Hepatocyte (in vitro differentiated cells): ENCODE measurements around the gene CCDC61. TPM values are rescaled to one million over a fixed set of nuclear protein-coding genes. Genes with fewer than 3 reads are reported as not detected.

Experiments used
- DNase-seq: peaks from one replicate; pipeline ENCODE4 v3.0.0-alpha.2; 2016; ENCODE audit warnings: low spot score
- H2AFZ ChIP-seq: fragments of 200-600 bp; sonication (generic); 2 replicates; pipeline ENCODE4 v1.6.0; 2016; ENCODE audit warnings: antibody characterized with exemption, mild to moderate bottlenecking
- H3K27ac ChIP-seq: fragments of 200-600 bp; sonication (generic); 2 replicates; pipeline ENCODE4 v1.5.1; 2016; ENCODE audit warnings: mild to moderate bottlenecking
- H3K27me3 ChIP-seq: fragments of 200-600 bp; sonication (generic); 2 replicates; pipeline ENCODE4 v1.6.1; 2016
- H3K36me3 ChIP-seq: fragments of 200-600 bp; sonication (generic); replicated peaks from 2 replicates; pipeline ENCODE4 v1.5.1; 2016; ENCODE audit warnings: low read depth; ENCODE audit not compliant: insufficient read depth
- H3K4me1 ChIP-seq: fragments of 200-600 bp; sonication (generic); 2 replicates; pipeline ENCODE4 v1.5.1; 2016; ENCODE audit warnings: mild to moderate bottlenecking, moderate library complexity; ENCODE audit not compliant: insufficient read depth
- H3K4me2 ChIP-seq: fragments of 200-600 bp; sonication (generic); 2 replicates; pipeline ENCODE4 v1.6.0; 2016
- H3K4me3 ChIP-seq: fragments of 200-600 bp; sonication (generic); 2 replicates; pipeline ENCODE4 v1.5.1; 2016; ENCODE audit warnings: mild to moderate bottlenecking
- H3K79me2 ChIP-seq: fragments of 200-600 bp; sonication (generic); 2 replicates; pipeline ENCODE4 v1.6.0; 2017; ENCODE audit warnings: mild to moderate bottlenecking
- H3K9me2 ChIP-seq: fragments of 200-600 bp; sonication (generic); replicated peaks from 2 replicates; pipeline ENCODE4 v1.6.0; 2017; ENCODE audit warnings: mild to moderate bottlenecking; ENCODE audit not compliant: insufficient read depth
- H3K9me3 ChIP-seq: fragments of 200-600 bp; sonication (generic); 2 replicates; pipeline ENCODE4 v1.5.1; 2016; ENCODE audit warnings: low read depth, mild to moderate bottlenecking
- H4K20me1 ChIP-seq: fragments of 200-600 bp; sonication (generic); 2 replicates; pipeline ENCODE4 v1.6.0; 2016; ENCODE audit warnings: mild to moderate bottlenecking; ENCODE audit not compliant: insufficient read depth, poor library complexity, severe bottlenecking
- EZH2 ChIP-seq: fragments of 200-600 bp; sonication (generic); IDR thresholded peaks from 2 replicates; pipeline ENCODE4 v1.6.1; 2016; ENCODE audit warnings: antibody characterized with exemption, mild to moderate bottlenecking, borderline replicate concordance
- EZH2phosphoT487 ChIP-seq: fragments of 200-600 bp; sonication (generic); IDR thresholded peaks from one replicate; pipeline ENCODE4 v1.6.1; 2018; ENCODE audit warnings: antibody characterized with exemption, mild to moderate bottlenecking, low read depth, moderate library complexity; ENCODE audit not compliant: unreplicated experiment, severe bottlenecking
- WGBS: methylation state at CpG from one replicate; pipeline ENCODE4 v1.1.6; 2016; ENCODE audit warnings: low lambda C conversion rate; ENCODE audit errors: missing lambda C conversion rate; 5-methylcytosine and 5-hydroxymethylcytosine counted together
- polyA plus RNA-seq: library from polyadenylated mRNA; unstranded; fragments of >200 nt; fragmentation: Nextera tagmentation; extraction: Ambion mirVana; gene quantifications from 2 replicates; pipeline ENCODE4 v1.2.1, GENCODE V29; 2016
- total RNA-seq: library from RNA; depleted of rRNA; stranded (reverse); fragments of >200 nt; gene quantifications from 2 replicates; pipeline ENCODE4 v1.2.3, GENCODE V29; 2014
- TF ChIP-seq, protein P1 (sequence below): fragments of 200-600 bp; sonication (generic); IDR thresholded peaks from 2 replicates; pipeline ENCODE4 v1.5.1; 2016; ENCODE audit warnings: antibody characterized with exemption, mild to moderate bottlenecking; ENCODE audit not compliant: poor library complexity

The CCDC61 gene
- total and polyA plus RNA-seq, 2 experiments from 2014 or later = 3.6 to 7.3 TPM

DNA sequence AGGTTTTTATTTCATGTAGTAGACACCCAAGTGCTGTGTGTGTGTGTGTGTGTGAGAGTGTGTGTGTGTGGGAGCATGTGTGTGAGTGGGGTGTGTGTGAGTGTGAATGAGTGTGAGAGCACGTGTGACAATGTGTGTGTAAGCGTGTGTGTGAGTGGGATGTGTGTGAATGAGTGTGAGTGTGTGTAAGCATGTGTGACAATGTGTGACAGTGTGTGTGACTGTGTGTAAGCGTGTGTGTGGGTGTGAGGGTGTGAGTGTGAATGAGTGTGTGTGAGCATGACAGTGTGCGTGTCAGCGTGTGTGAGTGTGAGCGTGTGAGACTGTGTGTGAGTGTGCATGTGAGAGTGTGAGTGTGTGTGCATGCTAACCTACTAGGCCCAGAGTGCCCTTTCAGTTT, 36.9 kb upstream of the CCDC61 start:
- H3K9me2 ChIP-seq = no peaks in the 10 kb centered on the region
- no peak overlapping the region for H3K4me3 ChIP-seq
- H2AFZ ChIP-seq = no peak overlapping the region
- H3K4me1 ChIP-seq = no peaks in the 10 kb centered on the region
- TF ChIP-seq, protein P1, sequence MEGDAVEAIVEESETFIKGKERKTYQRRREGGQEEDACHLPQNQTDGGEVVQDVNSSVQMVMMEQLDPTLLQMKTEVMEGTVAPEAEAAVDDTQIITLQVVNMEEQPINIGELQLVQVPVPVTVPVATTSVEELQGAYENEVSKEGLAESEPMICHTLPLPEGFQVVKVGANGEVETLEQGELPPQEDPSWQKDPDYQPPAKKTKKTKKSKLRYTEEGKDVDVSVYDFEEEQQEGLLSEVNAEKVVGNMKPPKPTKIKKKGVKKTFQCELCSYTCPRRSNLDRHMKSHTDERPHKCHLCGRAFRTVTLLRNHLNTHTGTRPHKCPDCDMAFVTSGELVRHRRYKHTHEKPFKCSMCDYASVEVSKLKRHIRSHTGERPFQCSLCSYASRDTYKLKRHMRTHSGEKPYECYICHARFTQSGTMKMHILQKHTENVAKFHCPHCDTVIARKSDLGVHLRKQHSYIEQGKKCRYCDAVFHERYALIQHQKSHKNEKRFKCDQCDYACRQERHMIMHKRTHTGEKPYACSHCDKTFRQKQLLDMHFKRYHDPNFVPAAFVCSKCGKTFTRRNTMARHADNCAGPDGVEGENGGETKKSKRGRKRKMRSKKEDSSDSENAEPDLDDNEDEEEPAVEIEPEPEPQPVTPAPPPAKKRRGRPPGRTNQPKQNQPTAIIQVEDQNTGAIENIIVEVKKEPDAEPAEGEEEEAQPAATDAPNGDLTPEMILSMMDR = no peak
- TF ChIP-seq EZH2 = no peak
- no peak for TF ChIP-seq EZH2phosphoT487
- H3K27ac ChIP-seq = no peak overlapping the region
- no peak for DNase-seq
- no peaks in the 10 kb centered on the region for H3K36me3 ChIP-seq
- peaks cover 30% of the 10 kb centered on the region for H3K27me3 ChIP-seq
- H3K79me2 ChIP-seq = no peaks in the 10 kb centered on the region
- H3K9me3 ChIP-seq = no peaks in the 10 kb centered on the region
- WGBS = 93% methylated on average over 6 of the region's 6 CpGs
- no peaks in the 10 kb centered on the region for H4K20me1 ChIP-seq
- H3K4me2 ChIP-seq = no peak overlapping the region

DNA sequence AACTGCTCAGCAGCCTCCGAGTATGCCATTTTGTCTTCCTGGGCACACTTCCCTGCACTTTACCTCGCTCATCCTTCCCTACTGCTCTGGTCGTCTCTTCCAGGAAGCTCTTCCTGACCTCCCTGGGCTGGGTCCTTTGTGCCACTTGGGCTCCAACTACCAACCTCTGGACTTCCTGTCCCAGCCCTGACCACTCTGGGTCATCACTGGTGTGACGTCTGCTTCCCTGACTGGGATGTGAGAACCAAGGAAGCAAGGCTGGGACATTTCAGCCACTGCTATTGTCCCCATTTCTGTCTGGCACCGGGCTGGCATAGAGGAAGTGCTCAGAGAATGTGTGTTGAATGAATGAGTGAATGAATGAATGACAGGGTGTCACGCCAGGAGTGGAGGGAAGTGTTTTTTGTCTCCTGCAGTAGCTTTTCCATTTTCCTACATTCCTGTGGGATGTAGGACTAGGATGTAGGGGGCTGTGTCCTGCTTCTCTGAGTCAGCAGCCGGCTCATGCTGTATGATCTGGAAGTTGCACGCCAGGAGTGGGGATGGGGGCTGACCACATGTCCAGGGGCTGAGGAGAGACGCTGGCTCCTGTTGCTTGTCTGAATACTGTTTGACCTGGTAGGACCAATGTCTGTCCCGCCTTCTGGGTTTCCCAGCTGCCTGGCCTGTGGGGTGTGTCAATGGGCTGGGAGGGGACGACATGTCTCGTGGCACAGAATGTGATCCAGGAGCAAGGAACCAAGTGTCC, 36.3 kb upstream of the CCDC61 start:
- Histone ChIP-seq H3K9me3 (no peaks in the 10 kb centered on the region), H3K9me2 (no peaks in the 10 kb centered on the region), H3K4me3 (no peak overlapping the region), H4K20me1 (no peaks in the 10 kb centered on the region), H2AFZ (no peak overlapping the region), H3K27ac (no peak overlapping the region), H3K27me3 (peaks cover 30% of the 10 kb centered on the region), H3K36me3 (no peaks in the 10 kb centered on the region), H3K4me2 (no peak overlapping the region), H3K4me1 (no peaks in the 10 kb centered on the region), H3K79me2 (no peaks in the 10 kb centered on the region)
- no peak for DNase-seq
- TF ChIP-seq EZH2phosphoT487 (no peak), EZH2 (no peak)
- TF ChIP-seq, protein P1 = no peak
- WGBS = 84% methylated on average over 12 of the region's 12 CpGs

DNA sequence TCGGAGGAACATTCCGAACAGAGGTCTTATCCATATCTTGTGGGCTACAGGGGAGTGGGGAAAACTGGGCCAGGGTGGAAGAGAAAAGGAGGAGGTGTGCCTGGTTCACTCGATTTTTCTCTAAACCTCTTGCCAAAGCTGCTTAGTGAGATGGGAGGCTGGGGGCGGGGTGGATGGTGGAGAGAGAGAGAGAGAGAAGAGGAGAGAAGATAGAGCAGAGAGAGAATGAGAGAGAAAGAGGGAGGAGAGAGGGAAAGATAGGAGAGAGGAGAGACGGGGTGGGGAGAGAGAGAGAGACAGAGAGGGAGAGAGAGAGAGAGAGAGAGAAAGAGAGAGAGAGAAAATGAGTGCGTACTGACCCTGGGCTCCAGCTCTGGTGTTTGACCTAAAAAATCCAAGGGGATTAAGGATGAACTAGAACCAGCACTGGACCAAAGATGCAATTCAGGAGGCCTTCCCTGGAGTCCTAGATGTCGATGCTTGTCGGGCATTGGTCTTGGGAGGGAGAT, 35.7 kb upstream of the CCDC61 start:
- no peak overlapping the region for H3K27ac ChIP-seq

More for the DNA sequence above, 35.7 kb upstream of the CCDC61 start:
- Histone ChIP-seq H3K79me2 (no peaks in the 10 kb centered on the region), H4K20me1 (no peaks in the 10 kb centered on the region), H3K36me3 (no peaks in the 10 kb centered on the region), H3K9me3 (no peaks in the 10 kb centered on the region), H3K9me2 (no peaks in the 10 kb centered on the region), H3K27me3 (peaks cover 30% of the 10 kb centered on the region), H3K4me3 (no peak overlapping the region), H3K4me1 (no peaks in the 10 kb centered on the region), H3K4me2 (no peak overlapping the region), H2AFZ (no peak overlapping the region)
- no peak for DNase-seq
- TF ChIP-seq EZH2phosphoT487 (no peak), EZH2 (no peak)
- TF ChIP-seq, protein P1 = no peak
- 73% methylated on average over 7 of the region's 8 CpGs for WGBS
